Muscle layer of duodenum (tissue), 2 donors: ENCODE data around the gene KDM4B.

Experiments used
- H3K27ac ChIP-seq: one replicate; pipeline ENCODE4 v1.7.0; 2013; ENCODE audit warnings: mild to moderate bottlenecking, low read length
- H3K27me3 ChIP-seq: one replicate; pipeline ENCODE4 v1.7.0; 2013; ENCODE audit warnings: low read depth, mild to moderate bottlenecking, control low read depth, low read length
- H3K36me3 ChIP-seq, 2 donors: one replicate each; pipeline ENCODE4 v1.7.0; 2013; ENCODE audit warnings: low read length in 2 of 2, control low read depth in 1 of 2, mild to moderate bottlenecking in 1 of 2; ENCODE audit not compliant: insufficient read depth in 2 of 2, control insufficient read depth in 1 of 2
- H3K4me1 ChIP-seq, 2 donors: one replicate each; pipeline ENCODE4 v1.7.0; 2013; ENCODE audit warnings: low read length in 2 of 2, mild to moderate bottlenecking in 2 of 2, control low read depth in 1 of 2, moderate library complexity in 1 of 2; ENCODE audit not compliant: insufficient read depth in 2 of 2, control insufficient read depth in 1 of 2
- H3K4me3 ChIP-seq, 2 donors: one replicate each; pipeline ENCODE4 v1.7.0; 2013; ENCODE audit warnings: low read length in 2 of 2, low read depth in 1 of 2, mild to moderate bottlenecking in 1 of 2
- H3K9me3 ChIP-seq, 2 donors: one replicate each; pipeline ENCODE4 v1.7.0; 2013; ENCODE audit warnings: low read length in 2 of 2, control low read depth in 1 of 2, mild to moderate bottlenecking in 1 of 2; ENCODE audit not compliant: control insufficient read depth in 1 of 2
- donor health status: healthy.

KDM4B gene

DNA sequence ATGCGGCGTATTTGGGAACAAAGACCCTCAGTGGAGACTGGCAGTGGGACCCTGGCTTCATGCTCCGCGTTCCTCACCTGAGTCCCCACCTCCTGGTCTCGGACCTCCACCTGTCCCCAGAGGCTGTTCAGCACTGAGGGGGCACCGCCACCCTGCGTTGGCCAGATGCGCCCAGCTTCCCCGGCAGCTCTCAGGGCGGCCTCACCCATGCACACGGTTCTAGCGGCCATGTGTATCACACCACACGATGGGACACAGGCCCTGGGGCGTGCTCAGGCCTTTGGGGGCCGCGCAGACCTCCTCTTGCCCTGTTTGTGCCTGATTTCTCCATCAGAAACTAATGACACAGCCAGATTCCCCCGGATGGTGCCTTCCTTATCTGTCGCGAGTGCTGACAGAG, 138.1 kb downstream of the KDM4B start:
- H3K27me3 ChIP-seq: no peaks in the 10 kb centered on the region
- no peaks in the 10 kb centered on the region for H3K9me3 ChIP-seq
- H3K27ac ChIP-seq: no peak overlapping the region
- H3K4me1 ChIP-seq: peaks cover 0 to 27% of the 10 kb centered on the region in 2 donors
- peaks cover 0 to 47% of the 10 kb centered on the region in 2 donors for H3K36me3 ChIP-seq
- no peak overlapping the region for H3K4me3 ChIP-seq

DNA sequence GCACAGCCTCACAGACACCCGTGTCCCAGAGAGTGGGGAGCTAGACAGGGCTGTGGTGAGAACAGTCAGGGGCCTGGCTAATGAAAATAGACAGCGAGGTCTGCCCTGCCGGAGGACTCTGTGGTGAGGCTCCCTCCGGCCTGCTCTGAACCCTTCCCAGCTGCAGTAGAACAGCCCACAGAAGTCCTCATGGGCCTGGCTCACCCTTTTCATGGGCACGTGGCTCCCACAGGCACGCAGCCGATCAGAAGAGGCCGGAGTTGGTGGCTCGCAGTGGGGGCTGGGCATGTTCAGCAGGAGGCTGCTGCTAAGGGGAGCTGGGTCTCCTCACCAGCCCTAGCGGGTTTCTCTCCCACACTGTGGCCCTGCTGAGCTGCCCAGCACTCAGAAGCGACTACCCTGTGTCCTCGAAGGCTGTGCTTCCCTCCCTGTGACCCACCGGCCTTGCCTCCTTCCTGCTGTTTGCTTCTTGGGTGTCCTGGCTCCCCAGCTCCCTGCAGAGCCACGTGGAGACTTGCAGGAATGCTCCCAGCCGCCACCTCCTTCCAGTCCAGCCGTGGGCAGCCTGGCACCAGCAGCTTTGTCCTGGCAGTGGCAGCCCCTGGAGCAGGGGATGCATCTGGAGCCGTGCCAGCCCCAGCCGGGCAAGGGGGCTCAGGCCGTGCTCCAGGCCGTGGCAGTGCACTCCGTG, 138.7 kb downstream of the KDM4B start:
- Histone ChIP-seq H3K36me3 (peaks cover 0 to 53% of the 10 kb centered on the region in 2 donors), H3K27me3 (no peaks in the 10 kb centered on the region), H3K27ac (no peak overlapping the region), H3K4me3 (no peak overlapping the region), H3K4me1 (peaks cover 0 to 24% of the 10 kb centered on the region in 2 donors), H3K9me3 (no peaks in the 10 kb centered on the region)

DNA sequence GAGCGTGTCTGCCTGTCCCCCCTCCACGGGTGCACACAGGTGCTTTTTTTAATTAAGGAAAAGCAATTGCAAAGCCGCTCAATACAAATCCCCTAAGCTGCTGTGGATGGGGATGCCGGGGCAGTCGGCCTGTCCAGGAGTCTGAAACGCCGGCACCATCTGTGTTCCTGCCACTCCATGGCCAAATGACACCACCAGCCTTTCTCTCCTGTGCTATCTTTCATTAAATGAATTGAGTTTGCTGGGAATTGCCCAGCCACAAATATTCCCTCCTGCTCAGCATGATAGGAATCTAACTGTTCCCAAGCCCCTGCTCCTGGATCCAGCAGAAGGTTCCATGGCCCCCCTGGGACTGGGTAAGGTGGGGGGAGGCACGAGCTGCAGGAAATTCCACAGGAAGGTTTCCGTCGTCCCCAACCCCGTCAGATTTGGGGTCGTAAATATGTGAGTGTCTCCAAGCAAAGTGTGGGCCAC, 139.2 kb downstream of the KDM4B start:
- Histone ChIP-seq H3K27me3 (no peaks in the 10 kb centered on the region), H3K4me3 (no peak overlapping the region), H3K27ac (no peak overlapping the region), H3K9me3 (no peaks in the 10 kb centered on the region), H3K4me1 (peaks cover 0 to 18% of the 10 kb centered on the region in 2 donors), H3K36me3 (peaks cover 0 to 58% of the 10 kb centered on the region in 2 donors)

DNA sequence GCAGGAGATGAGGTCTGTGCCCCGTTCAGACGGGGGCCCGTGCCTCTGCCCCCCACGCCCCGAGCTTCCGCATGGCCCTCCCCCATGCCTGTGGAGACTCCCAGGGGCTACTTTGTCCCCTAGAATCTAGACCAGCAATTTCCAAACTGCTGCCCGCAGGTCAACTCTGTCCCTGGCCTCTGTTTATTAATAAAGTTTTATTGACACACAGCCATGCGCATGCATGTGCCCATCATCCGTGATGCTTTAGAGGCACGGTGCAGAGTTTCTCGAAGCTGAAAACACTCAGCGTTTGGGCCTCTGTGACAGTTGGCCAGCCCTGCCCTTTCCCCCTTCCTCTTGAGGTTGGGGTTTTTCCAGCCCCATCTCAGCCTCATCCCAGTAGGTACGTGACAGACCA, 140.0 kb downstream of the KDM4B start:
- Histone ChIP-seq H3K27ac (no peak overlapping the region), H3K4me1 (peaks cover 0 to 11% of the 10 kb centered on the region in 2 donors), H3K27me3 (no peaks in the 10 kb centered on the region), H3K9me3 (no peaks in the 10 kb centered on the region), H3K4me3 (no peak overlapping the region), H3K36me3 (peaks cover 0 to 59% of the 10 kb centered on the region in 2 donors)

DNA sequence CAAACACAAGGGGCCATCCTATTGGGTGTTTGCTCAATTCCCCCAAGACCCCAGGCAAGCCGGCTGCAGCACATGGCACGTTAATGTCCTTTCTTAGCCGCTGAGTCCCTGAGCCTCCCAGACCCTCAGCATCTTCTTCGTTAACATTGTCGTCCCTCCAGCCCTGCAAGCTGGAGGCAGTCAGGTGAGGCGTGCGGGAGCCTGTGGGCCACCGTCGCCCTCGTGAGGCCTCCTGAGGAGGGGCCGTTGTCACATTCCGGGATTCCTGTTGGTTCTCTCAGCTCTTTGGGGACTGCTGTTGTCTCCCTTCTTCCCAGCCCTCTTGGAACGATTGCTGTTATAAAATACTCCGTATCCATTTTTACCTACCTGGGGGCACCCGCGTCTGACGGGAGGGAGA, 140.6 kb downstream of the KDM4B start:
- no peak overlapping the region for H3K27ac ChIP-seq
- no peaks in the 10 kb centered on the region for H3K9me3 ChIP-seq
- H3K4me3 ChIP-seq: no peak overlapping the region
- peaks cover 0 to 66% of the 10 kb centered on the region in 2 donors for H3K36me3 ChIP-seq
- no peaks in the 10 kb centered on the region for H3K27me3 ChIP-seq
- peaks cover 0 to 7% of the 10 kb centered on the region in 2 donors for H3K4me1 ChIP-seq

DNA sequence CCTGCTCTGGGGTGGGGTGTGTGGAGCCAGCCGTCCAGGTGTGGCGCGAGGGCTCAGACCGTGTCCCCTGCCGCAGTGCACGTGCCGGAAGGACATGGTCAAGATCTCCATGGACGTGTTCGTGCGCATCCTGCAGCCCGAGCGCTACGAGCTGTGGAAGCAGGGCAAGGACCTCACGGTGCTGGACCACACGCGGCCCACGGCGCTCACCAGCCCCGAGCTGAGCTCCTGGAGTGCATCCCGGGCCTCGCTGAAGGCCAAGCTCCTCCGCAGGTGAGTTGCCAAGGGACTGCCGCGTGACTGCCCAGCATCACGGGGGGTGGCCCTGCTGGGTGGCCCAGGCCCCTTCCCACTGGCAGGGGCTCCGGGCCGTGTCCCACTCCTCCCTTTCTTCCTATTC, 141.6 kb downstream of the KDM4B start:
- H3K27ac ChIP-seq: no peak overlapping the region

DNA sequence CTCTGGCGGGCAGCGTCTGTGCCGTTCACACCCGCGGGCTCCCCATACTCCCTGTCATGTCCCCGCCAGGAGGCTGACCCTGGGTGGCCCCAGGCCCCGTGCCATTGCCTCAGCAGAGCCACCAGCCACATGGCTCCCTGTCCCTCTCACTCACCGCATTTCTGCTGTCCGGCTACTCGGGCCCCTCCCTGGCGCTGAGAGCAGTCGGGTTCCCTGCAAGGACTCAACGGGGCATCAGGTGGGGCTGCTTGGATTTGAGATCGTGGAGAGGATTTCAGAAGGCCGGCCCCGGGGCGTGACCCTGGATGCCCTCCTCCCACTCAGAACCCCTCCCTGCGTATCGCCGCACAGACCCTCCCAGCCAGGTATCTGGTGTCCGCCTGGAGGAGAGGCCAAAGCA, 142.1 kb downstream of the KDM4B start:
- no peaks in the 10 kb centered on the region for H3K9me3 ChIP-seq
- H3K4me3 ChIP-seq: no peak overlapping the region
- no peaks in the 10 kb centered on the region for H3K27me3 ChIP-seq
- H3K36me3 ChIP-seq: peaks cover 0 to 71% of the 10 kb centered on the region in 2 donors
- H3K4me1 ChIP-seq: peaks cover 0 to 7% of the 10 kb centered on the region in 2 donors
- no peak overlapping the region for H3K27ac ChIP-seq

More for the DNA sequence above, 141.6 kb downstream of the KDM4B start:
- Histone ChIP-seq H3K9me3 (no peaks in the 10 kb centered on the region), H3K4me3 (no peak overlapping the region), H3K4me1 (peaks cover 0 to 7% of the 10 kb centered on the region in 2 donors), H3K27me3 (no peaks in the 10 kb centered on the region), H3K36me3 (peaks cover 0 to 74% of the 10 kb centered on the region in 2 donors)

DNA sequence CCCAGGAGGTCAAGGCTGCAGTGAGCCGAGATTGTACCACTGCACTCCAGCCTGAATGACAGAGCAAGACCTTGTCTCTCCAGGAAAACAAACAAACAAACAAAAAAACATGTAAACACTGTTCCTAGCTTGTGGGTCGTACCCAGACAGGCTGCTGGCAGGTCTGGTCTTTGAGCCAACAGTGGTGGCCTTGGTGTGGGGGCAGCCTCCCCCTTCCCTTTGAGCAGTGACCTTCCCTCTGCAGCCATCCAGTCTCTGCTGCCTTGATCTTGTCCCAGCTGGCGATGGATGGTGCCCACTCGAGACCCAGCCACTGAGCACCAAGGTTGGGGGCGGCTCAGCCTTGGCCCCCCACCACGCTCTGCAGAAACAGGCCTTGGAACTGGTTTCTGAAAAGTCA, 143.3 kb downstream of the KDM4B start:
- H3K36me3 ChIP-seq: peaks cover 0 to 60% of the 10 kb centered on the region in 2 donors
- H3K4me3 ChIP-seq: no peak overlapping the region
- no peaks in the 10 kb centered on the region for H3K9me3 ChIP-seq
- peaks cover 0 to 7% of the 10 kb centered on the region in 2 donors for H3K4me1 ChIP-seq
- H3K27me3 ChIP-seq: no peaks in the 10 kb centered on the region
- no peak overlapping the region for H3K27ac ChIP-seq

DNA sequence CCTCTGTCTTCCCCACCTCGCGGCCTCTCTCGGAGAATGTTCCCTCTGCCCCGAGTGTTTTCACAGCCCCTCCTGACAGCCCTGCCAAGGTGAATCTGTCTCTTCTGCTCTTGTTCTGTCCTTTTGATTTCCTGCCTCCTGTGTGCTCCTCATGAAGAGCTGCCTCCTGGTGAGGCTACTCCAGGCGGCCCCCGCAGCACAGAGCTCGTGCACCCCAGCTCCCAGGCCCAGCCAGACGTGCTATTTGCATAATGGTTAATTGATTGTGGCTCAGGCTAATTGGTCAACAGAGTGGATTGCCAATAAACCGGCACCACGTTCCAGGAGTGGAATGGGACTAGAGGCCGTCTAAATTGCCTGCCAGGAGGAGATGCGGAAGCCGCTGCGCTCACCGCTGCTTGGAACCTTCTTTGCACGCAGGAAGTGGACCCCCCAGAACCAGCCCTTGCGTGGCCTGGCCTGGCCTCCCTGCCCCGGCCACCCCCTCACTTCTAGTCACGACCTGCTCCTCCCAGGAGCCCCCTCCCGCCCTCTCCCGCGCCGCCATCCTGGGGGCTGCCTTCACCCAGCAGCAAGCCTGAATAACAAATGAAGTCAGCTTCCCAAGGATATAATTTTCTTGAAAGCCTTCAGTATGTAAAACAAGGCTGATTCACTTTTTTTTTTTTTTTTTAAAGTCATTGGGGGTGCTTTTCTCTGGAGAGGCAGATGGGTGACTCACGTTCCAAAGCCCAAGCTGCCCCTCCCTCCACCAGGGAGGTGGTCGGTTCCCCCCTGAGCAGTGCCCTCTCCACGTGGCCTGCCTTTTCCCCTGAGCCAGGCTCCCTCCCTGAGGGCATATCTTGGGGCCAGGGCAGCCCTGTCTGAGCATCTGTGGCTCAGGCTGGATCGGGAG, 144.0 kb downstream of the KDM4B start:
- Histone ChIP-seq H3K27me3 (no peaks in the 10 kb centered on the region), H3K36me3 (peaks cover 0 to 53% of the 10 kb centered on the region in 2 donors), H3K4me1 (peaks cover 0 to 1% of the 10 kb centered on the region in 2 donors), H3K9me3 (no peaks in the 10 kb centered on the region), H3K4me3 (no peak overlapping the region), H3K27ac (no peak overlapping the region)

DNA sequence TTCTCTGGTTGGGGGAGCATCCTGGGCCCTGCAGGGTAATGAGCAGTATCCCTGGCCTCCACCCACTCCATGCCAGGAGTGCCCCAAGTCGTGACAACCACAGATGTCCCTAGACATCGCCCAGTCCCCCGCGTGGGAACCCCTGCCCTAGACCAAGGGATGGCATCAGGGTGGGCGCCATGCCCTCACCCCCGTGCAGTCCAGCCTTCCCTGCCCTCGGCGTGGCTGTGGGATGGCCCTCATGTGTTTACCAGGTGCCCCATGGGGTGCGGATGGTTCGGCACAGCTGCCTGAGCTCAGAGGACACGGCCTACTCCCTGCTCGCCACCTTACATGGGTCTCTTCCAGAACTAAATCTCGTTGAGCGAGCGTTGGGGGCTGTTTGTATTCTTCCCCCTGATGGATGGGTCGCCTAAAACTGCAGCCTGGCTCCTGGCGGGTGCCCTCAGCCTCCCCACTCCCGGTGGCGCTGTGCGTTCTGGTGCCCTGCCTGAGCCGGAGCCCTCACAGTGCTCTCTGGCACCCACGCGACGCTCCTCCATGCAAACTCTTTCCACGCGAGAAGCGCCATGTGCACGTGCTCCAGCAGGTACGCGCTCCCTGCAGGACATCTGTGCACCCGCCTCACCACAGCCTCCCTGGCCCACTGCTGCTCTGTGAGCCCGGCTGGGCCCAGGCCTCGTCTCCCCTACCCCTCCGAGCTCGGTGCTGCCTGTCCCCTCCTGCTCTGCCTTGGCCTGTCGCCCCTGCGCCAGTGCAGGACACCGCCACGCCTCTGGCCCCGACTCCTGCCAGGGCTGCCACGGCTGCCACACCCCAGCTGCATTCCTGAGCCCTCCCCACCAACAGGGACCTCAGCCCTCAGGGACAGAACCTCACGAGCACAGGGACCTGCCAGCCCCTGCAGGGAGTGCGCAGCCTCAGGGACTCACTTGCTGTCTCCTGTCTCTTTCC, 145.0 kb downstream of the KDM4B start:
- no peak overlapping the region for H3K4me3 ChIP-seq
- H3K36me3 ChIP-seq: peaks cover 0 to 48% of the 10 kb centered on the region in 2 donors

More for the DNA sequence above, 145.0 kb downstream of the KDM4B start:
- H3K27me3 ChIP-seq: no peaks in the 10 kb centered on the region
- no peaks in the 10 kb centered on the region for H3K9me3 ChIP-seq
- no peaks in the 10 kb centered on the region for H3K4me1 ChIP-seq
- H3K27ac ChIP-seq: no peak overlapping the region
